Measurements from ENCODE around the gene NINJ1. TPM values are rescaled to one million over a fixed set of nuclear protein-coding genes. Genes with fewer than 3 reads are reported as not detected.
A peak's percentile ranks its signal among the peaks of the same experiment; 100 is the strongest.

Gene NINJ1
- total RNA-seq, 4 donors from 2014 or later = 58.8 to 81.6 (median 75.2) TPM

GRCh38 chr9:93125331-93125894 is 8.6 kb downstream of the NINJ1 start:
- Histone ChIP-seq H3K27me3 (no peaks in the 10 kb centered on the region), H3K27ac (peak overlapping the region in 3 of 4 donors; percentile 89 to 98 (median 98)), H3K36me3 (peaks cover 0 to 58% of the 10 kb centered on the region in 2 donors), H3K4me1 (peaks cover under 1 to 71% (median 49%) of the 10 kb centered on the region in 3 donors), H3K4me3 (no peak overlapping the region), H3K9me3 (no peaks in the 10 kb centered on the region)
- ATAC-seq = no peak
- WGBS, 2 donors (ENCODE audit: low coverage in 1 of 2) = 86% methylated on average over 6 of the region's 10 CpGs; no CpG with 5 or more reads in 1 of the 2 donors
- TF ChIP-seq CTCF (IDR thresholded peaks at IDR 0.05) (no peak), EP300 (IDR thresholded peaks at IDR 0.05) (no peak), POLR2A (IDR thresholded peaks at IDR 0.05) (no peak)

- TF ChIP-seq EP300 (IDR thresholded peaks at IDR 0.05) (no peak), POLR2AphosphoS5 (IDR thresholded peaks at IDR 0.05) (no peak), CTCF (IDR thresholded peaks at IDR 0.05) (no peak), POLR2A (IDR thresholded peaks at IDR 0.05) (no peak)
- no CpG with 5 or more reads among the region's 16 CpGs for WGBS, 2 donors (ENCODE audit: low coverage in 1 of 2)
- Histone ChIP-seq H3K27ac (peak overlapping the region in 1 of 4 donors; percentile 98), H3K4me1 (peaks cover 3 to 71% (median 49%) of the 10 kb centered on the region in 3 donors), H3K4me3 (no peak overlapping the region), H3K27me3 (no peaks in the 10 kb centered on the region), H3K36me3 (peaks cover 0 to 58% of the 10 kb centered on the region in 2 donors), H3K9me3 (no peaks in the 10 kb centered on the region)
- ATAC-seq = no peak
These were observed 9.3 kb downstream of the NINJ1 start for GRCh38 chr9:93124793-93125192.

GRCh38 chr9:93123561-93124283 is 10.3 kb downstream of the NINJ1 start:
- Histone ChIP-seq H3K27ac (peak overlapping the region in 1 of 4 donors; percentile 2), H3K36me3 (peaks cover 0 to 58% of the 10 kb centered on the region in 2 donors), H3K27me3 (no peaks in the 10 kb centered on the region), H3K4me1 (peaks cover 3 to 69% (median 46%) of the 10 kb centered on the region in 3 donors), H3K9me3 (no peaks in the 10 kb centered on the region), H3K4me3 (no peak overlapping the region)
- WGBS, 2 donors (ENCODE audit: low coverage in 1 of 2) = 63 to 86% methylated on average over 4 to 5 of the region's 14 CpGs
- TF ChIP-seq POLR2A (IDR thresholded peaks at IDR 0.05) (no peak), POLR2AphosphoS5 (IDR thresholded peaks at IDR 0.05) (no peak), CTCF (IDR thresholded peaks at IDR 0.05) (no peak), EP300 (IDR thresholded peaks at IDR 0.05) (no peak)
- no peak for ATAC-seq

- no peaks in the 10 kb centered on the region for H3K9me3 ChIP-seq
- peaks cover 0 to 58% of the 10 kb centered on the region in 2 donors for H3K36me3 ChIP-seq
- H3K4me3 ChIP-seq = no peak overlapping the region
- H3K4me1 ChIP-seq = peaks cover 3 to 59% (median 36%) of the 10 kb centered on the region in 3 donors
- no peak for ATAC-seq
- no peak for TF ChIP-seq CTCF (IDR thresholded peaks at IDR 0.05)
- no peak for TF ChIP-seq EP300 (IDR thresholded peaks at IDR 0.05)
- no peak for TF ChIP-seq POLR2AphosphoS5 (IDR thresholded peaks at IDR 0.05)
- TF ChIP-seq POLR2A (IDR thresholded peaks at IDR 0.05) = no peak
- H3K27me3 ChIP-seq = no peaks in the 10 kb centered on the region
- WGBS, 2 donors (ENCODE audit: low coverage in 1 of 2) = no CpG with 5 or more reads among the region's 14 CpGs
- peak overlapping the region in 1 of 4 donors; percentile 81 for H3K27ac ChIP-seq
These were observed 11.3 kb downstream of the NINJ1 start for GRCh38 chr9:93122721-93123221.
